ENCODE measurements around the gene CEP170B.

Gene CEP170B

DNA sequence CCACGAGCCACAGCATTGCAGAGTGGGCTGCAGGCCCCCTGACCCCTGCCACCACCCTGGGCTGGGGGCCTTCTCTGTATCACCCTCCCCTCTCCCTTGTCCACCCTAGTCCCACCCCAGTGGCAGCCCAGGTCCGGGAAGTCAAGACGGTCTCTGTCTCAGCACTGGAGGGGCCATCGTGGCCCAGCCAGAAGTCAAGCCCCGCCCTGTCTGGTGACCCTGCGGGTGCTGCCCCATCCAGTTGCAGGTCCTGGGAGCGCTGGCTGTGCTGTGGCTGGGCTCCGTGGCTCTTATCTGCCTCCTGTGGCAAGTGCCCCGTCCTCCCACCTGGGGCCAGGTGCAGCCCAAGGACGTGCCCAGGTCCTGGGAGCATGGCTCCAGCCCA lies 62.4 kb downstream of the CEP170B start:
- no peak for DNase-seq (ENCODE audit: extremely low spot score, insufficient read length, low read depth)
- FAIRE-seq: no peak

DNA sequence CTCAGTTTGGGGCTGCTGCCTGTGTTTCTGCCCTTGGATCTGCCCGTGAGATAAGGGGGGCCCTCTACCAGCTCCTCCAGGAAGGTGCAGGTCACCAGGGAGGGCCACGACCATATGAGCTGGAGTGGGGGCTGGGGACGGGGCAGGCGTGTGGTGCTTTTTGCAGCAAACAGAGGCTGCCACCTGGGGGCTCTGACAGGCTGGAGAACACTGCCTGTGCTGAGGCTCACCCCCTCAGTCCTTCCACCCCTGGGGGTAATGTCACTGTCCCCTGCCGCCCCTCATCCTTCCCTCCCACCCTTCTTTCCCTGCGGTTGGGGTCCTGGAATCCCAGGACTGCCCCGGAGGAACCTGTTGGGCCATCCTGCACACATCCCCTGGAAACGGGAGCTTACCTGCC lies 62.8 kb downstream of the CEP170B start:
- DNase-seq (ENCODE audit: extremely low spot score, insufficient read length, low read depth) (no peak), FAIRE-seq (no peak)

DNA sequence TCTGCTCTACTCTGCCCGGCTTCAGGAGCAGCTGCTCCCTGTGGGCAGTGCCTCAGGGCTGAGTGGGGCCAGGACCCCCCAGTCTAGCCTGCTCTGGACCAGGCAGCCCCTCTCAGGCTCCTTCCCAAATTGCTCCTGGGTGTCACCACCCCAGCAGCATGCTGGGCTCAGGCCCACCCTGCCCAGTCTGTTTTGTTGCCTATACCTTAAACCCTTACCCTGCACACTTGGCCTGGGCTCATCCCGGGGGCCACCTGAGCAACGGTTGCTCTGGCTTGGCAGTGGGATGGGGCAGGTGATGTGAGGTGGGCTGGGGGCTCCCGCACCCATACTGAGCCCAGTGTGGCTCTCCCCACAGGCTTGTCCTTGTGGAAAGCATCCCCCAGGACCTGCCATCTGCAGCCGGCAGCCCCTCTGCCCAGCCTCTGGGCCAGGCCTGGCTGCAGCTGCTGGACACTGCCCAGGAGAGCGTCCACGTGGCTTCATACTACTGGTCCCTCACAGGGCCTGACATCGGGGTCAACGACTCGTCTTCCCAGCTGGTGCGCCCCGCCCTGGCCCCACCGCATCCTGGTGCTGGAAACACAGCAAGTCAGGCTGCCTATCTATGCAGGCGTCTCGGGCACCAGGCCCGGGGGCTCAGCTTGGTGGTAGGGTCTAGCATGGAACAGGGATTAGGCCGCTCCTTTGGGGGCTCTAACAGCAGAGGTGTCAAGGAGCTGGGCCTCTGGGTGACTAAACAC lies 63.5 kb downstream of the CEP170B start:
- DNase-seq (ENCODE audit: extremely low spot score, insufficient read length, low read depth): no peak
- FAIRE-seq: no peak

DNA sequence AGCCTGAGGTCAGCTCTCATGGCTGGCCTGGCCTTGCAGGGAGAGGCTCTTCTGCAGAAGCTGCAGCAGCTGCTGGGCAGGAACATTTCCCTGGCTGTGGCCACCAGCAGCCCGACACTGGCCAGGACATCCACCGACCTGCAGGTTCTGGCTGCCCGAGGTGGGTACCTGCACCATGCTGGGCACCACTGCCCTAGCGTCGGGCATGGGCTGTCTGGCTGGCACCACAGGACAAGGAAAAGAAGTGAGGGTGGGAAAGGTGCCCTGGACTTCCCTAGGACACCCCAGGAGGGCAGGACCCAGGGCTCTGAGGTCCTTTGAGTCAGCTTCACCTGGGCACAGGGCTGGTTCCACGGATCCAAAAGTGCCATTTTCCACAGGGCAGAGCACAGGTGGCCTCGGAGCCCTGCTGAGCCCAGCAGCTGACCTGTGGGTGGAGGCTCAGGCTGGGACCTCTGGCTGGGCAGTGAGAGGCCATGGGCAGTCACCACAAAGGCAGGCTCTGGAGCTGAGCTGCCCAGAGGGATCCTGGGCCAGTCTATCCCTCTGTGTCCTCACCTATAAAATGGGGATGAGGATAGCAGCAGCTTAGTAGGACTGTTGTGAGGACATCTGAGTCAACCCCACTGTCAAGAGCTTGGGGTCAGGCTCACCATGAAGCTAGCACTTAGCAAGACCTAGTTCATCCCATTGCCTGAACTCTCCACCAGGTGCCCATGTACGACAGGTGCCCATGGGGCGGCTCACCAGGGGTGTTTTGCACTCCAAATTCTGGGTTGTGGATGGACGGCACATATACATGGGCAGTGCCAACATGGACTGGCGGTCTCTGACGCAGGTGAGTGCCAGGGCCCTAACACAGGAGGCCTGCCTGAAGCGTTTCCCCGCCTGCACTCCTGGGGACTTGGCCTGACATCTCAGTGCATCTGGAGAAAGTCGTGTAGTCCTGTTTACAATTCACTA lies 64.5 kb downstream of the CEP170B start:
- FAIRE-seq: no peak
- DNase-seq (ENCODE audit: extremely low spot score, insufficient read length, low read depth): no peak

DNA sequence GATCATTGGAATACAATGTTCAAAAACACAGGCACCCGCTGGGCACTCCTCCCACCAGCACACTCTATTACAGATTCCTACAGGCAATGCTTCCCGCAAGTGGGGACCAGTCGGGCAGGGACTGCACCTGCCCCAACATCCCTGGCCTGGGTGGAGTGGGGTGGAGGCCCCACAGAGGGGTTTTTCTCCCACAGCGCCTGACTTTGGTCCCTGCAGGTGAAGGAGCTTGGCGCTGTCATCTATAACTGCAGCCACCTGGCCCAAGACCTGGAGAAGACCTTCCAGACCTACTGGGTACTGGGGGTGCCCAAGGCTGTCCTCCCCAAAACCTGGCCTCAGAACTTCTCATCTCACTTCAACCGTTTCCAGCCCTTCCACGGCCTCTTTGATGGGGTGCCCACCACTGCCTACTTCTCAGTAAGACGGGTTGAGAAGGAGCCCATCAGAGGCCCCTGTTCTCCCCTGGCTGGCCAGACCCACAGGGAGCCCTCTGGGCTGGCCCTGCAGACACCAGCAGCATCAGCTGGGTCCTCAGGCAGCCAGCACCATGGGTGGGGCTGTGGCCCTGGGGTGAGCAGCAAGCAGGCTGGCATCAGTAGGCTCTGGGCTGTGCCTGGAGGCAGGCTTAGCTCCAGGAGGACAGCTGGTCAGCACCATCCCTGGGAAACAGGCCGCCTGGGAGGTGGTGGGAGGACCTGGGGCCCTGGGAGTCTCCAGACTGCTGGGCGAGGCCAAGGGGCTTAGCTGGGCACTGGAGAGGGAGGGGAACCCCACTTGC lies 65.6 kb downstream of the CEP170B start:
- FAIRE-seq: no peak
- no peak for DNase-seq (ENCODE audit: extremely low spot score, insufficient read length, low read depth)

DNA sequence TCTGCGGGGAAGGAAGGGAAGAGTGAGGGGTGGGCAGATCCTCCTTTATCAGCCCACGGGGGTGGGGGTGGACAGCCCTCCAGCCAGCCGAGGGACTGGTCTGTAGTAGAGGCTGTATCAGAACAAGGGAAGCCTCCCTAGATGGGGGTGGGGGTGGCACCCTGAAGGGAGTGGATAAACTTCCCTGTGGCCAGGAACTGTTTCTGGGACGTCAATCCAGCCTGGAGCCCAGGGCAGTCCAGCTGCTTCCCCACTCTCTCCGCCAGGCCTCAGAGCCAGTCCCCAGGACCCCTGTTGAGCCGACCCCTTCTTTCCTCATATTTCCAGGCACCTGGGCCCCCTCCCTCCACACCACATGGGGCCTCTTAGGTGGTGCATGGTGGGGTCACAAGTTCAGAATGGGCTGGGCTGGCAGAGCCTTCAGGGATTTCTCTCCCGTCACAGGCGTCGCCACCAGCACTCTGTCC lies 66.3 kb downstream of the CEP170B start:
- FAIRE-seq: no peak

GRCh38 chr14:104931771-104932675 lies 67.0 kb downstream of the CEP170B start:
- no peak for DNase-seq (ENCODE audit: extremely low spot score, insufficient read length, low read depth)
- FAIRE-seq: no peak

More for the DNA sequence above, 66.3 kb downstream of the CEP170B start:
- no peak for DNase-seq (ENCODE audit: extremely low spot score, insufficient read length, low read depth)

GRCh38 chr14:104932676-104933631 lies 67.9 kb downstream of the CEP170B start:
- DNase-seq (ENCODE audit: extremely low spot score, insufficient read length, low read depth) (peak; percentile 86), FAIRE-seq (peak; percentile 64)

- FAIRE-seq (no peak), DNase-seq (ENCODE audit: extremely low spot score, insufficient read length, low read depth) (no peak)
These were observed 69.0 kb downstream of the CEP170B start for GRCh38 chr14:104933746-104934733.

GRCh38 chr14:104935026-104935650 lies 70.1 kb downstream of the CEP170B start:
- DNase-seq (ENCODE audit: extremely low spot score, insufficient read length, low read depth) (no peak), FAIRE-seq (no peak)

GRCh38 chr14:104935955-104936354 lies 70.9 kb downstream of the CEP170B start:
- no peak for FAIRE-seq
- no peak for DNase-seq (ENCODE audit: extremely low spot score, insufficient read length, low read depth)

DNA sequence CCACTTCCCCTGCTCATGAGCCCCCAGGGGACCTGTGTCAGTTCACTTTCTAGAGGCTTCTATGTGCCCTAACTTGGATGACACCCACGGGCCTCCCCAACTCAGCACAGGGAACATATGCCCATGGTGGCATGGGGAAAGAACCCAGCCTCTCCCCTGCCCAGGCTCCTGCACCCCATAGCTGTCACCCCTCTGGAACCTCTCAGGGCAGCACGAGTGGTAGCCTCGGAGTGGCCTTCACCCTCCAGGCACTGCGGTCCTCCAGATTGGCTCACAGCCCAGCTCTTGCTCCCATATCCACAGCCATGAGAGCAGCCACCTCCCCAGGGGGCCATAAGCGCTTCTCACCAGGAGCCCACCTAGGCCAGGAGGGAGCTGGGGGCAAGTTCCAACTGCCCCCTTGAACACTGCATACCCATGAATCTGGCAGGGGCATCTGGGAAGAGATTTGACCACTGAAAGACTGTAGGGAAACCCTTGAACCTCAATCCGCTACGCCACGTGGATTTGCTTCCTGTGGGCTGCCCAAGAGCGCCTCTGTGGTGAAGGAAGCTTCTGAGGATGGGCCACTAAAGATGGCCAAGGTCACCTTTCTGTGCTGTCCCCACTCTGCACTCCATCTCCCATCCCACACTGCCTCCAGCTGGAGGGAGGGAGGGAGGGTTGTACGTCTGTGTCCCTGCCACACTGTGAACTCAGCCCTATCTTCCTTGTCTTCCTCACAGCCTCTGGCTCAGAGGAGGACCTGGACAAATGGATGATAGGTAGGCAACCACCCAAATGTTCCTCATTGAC lies 71.5 kb downstream of the CEP170B start:
- DNase-seq (ENCODE audit: extremely low spot score, insufficient read length, low read depth) (no peak), FAIRE-seq (no peak)

DNA sequence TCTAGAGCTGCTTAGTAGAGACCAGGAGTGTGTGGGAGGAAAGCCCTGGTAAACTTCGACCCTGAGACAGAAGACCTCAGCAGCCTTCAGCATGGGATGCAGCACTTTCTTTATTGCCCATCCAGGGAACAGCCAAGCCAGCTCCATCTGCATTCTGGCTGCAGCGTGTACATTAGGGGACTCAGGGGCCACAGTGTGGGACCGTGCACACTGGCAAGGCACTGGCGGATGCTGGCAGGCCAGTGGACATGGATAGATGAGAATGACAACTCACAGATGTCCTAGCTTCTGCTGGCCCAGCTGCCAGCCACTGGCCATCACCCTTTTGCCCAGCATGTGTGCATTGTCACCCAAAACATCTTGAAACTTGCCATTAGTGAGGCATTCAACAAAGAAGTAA lies 72.1 kb downstream of the CEP170B start:
- no peak for FAIRE-seq
- DNase-seq (ENCODE audit: extremely low spot score, insufficient read length, low read depth): no peak

GRCh38 chr14:104937694-104938365 lies 72.8 kb downstream of the CEP170B start:
- no peak for FAIRE-seq
- DNase-seq (ENCODE audit: extremely low spot score, insufficient read length, low read depth): no peak

DNA sequence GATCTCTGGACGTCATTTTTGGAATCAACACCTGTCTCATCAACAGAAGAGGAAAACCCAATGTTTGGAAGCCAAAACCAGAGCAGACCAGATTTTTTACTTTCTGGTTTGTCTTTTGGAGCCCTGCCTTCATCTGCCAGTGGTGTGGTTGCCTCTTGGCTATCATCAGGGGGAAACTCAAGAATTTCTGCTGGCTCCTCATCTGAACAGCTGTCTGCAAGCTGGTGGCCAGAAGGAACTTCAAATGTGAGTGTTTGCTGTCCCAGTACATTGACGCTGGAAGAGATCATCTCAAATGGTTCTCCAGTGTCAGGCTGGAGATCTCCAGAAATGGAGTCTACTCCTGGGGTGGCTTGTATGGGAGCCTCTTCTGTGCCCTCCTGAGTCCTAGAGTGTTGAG lies 73.4 kb downstream of the CEP170B start:
- DNase-seq (ENCODE audit: extremely low spot score, insufficient read length, low read depth) (no peak), FAIRE-seq (no peak)

Measured in GM18507 (cell line).